T-helper 9 cell (primary cell): ENCODE data around the gene SERINC5.

Experiments
- DNase-seq: peaks from one replicate; pipeline ENCODE4 v3.0.0-alpha.2; 2020

The SERINC5 gene

DNA sequence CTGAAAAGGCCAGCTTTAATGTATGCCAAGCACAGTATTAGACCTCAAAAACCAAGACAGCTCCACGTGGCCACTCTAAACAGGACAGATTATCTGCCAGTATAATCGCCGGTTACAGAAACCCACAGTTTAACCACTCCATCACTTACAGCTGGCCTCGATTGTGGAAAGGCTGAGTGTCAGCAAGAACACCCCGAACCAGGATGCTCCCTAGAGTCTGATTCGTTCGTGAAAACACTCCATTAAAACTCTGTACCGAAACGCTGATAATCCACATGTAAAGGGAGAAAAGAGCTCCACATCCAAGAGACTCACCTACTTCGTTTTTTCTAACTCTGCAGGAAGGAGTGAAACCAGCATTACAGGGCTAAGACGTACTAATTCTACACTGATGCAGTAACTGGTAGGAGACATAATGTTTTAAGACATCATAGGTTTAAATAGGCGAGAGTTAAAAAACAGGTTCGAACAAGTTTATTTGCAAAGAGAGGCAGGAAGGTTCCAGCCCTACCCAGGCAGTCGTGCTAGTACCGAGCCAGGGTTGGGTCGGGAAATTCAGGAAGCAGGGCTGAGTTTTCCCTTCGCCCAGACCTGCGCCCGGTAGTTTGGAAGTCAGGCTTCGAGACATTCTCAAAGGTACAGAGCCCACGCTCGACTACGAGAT is 949 bp downstream of the SERINC5 start:
- no peak for DNase-seq

DNA sequence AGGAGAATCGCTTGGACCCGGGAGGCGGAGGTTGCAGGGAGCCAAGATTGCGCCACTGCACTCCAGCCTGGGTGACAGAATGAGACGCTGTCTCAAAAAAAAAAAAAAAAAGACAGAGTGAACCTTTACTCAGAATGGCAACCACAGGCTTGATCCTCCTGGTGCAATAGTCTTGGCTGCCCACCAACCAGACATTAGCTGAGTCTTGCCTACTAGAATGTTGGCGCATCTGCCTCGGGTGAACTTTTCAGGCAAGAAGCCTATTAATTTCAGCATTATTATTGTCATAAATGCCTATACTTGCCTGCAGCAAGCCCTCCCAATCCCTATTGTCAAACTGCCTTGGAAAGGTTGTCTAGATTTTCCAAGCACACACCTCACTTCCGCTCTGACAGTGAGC is 4.2 kb downstream of the SERINC5 start:
- DNase-seq: no peak

DNA sequence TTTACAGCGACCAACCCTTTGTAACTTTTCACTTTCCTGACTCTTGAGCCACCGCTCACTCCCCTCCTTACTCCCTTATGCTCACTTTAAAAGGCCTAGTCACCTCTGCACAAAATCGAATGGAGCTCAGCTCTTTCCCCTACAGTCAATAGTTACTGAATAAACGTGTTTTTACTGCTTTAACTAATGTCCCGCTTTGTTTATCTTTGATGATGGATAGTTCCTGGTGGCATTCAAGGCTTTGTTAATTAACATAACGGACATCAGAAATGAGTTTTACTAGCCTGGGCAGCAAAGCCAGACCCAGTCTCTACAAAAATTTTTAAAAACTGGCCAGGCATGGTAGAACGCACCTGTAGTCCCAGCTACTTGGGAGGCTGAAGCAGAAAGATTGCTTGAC is 5.0 kb downstream of the SERINC5 start:
- DNase-seq: no peak

DNA sequence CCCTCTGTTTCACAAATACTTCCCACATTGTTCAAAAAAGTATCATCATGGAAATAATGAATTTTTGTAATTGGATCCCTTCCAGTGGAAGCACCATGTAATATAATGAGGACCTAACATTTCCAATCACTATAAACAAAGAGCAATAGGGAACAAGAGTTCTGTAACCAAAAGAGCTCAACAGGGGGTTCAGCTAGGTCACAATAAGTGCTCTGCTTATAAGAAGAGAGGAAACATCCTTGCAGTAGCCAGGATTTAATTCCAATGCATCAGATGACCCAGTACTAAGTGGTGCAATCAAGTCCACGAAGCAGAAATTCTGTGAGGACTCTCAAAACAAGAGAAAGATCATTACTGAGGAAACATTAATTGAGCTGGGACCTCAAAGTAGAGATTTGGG is 5.9 kb downstream of the SERINC5 start:
- no peak for DNase-seq

DNA sequence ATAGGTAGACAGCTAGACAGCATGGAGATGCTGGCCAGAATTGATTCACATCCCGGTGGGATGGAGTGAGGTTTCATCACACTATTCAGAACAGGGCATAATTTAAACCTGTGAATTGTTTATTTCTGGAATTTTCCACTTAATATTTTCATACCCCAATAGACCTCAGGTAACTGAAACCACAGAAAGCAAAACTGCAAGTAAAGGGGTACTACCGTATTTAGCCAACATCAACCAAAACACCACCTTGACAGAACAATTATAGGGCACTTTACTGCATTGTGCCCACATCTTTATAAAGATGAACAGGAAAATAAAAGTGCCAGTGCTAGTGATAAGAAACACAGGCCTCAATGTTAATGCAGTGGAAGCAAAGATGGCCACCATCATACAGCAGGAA is 7.5 kb downstream of the SERINC5 start:
- DNase-seq: no peak

DNA sequence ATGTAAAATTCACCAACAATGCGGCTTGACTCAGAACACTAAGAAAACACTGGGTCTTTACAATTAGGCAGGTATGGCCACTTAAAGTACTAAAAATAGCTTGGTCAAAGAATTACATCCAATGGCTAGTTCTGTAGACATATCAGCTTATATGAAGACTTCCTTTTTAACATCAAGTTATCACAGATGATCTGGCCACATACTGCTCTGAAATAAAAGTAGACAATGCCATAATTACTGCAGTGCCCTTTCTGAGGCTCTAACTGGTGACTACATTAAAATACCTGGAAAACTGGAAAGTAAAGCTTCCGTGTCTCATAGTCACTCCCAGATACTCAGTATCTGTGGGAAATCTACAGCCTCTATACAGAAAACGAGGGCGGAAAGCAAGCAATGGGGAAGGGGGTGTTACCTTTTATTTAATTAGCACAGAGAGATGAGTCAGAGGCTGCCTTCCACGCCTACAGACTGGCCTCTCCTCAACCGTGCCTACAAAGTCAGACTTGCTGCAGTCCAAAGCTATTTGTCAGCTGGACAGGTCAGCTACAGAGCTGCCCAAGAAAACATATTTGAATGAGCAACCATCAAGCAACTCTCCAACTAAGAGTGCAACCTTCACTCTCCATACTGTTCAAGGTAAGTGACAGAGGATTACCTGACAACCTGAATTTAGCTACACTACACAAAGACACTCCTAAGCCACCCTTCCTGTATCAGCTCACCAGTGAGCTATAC is 8.7 kb downstream of the SERINC5 start:
- DNase-seq: peak; percentile 32

DNA sequence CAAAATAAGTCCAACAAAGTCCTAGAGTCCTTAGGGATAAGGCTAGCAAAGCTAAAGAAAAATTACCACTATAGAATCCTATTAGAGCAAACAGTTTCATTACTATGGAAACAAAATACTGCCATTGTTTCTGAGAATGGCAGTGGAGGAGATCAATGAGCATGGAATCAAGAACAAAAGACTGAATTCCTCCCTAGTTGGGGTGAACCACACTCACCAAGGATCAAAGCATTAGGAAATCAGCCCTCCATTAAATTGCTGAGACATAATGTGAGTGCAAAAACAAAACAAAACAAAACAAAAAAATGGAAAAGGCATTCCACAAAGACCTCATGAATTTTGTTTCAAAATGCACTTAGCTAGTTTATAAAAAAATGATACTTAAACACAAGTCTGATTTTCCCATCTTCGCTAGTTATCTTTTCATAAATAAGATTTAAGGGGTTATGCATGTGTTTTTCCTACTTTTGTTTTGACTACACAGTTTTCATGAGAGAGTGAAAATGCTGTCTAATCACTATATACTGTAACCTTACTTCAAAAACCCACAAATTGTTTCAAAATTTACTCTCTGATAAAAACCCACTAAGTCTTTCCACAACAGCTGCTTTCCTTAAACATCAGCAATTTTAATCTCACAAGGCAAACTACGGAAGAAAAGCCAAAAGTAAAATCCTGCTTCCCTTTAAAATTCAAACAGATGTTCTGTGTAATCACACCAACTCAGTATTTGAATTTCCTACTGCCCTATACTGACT is 9.7 kb downstream of the SERINC5 start:
- DNase-seq: no peak

DNA sequence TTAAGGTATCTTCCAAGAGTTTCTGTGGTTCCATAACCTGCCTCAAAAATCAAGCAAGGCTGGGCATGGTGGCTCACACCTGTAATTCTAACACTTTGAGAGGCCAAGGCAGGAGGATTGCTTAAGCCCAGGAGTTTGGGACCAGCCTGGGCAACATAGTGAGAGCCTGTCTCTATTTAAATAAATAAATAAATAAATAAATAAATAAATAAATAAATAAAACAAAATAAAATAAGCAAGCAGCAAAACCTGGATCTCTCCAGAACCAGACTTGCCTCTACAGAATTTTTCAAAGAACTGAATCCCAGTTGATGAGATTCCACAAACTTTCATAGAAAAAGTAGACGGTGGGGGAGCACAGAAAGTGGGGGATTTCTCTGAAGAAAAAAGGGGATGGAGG is 12.3 kb downstream of the SERINC5 start:
- DNase-seq: no peak

DNA sequence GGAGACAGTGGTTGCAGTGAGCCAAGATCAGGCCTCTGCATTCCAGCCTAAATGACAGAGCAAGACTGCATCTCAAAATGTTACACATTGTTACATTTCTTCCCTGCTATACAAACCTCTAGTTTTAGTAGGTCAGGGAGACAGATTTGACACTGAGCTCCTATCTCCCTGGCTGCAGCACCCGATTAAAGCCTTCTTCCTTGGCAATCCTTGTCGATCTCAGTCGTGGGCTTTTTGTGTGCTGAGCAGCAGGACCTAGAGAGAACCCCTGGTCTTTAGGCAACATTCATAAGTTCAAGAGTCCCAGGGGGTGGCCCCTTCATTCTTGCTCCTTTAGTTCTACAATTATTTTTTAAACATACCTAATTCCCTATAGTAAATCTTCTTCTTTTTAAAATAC is 13.0 kb downstream of the SERINC5 start:
- no peak for DNase-seq

DNA sequence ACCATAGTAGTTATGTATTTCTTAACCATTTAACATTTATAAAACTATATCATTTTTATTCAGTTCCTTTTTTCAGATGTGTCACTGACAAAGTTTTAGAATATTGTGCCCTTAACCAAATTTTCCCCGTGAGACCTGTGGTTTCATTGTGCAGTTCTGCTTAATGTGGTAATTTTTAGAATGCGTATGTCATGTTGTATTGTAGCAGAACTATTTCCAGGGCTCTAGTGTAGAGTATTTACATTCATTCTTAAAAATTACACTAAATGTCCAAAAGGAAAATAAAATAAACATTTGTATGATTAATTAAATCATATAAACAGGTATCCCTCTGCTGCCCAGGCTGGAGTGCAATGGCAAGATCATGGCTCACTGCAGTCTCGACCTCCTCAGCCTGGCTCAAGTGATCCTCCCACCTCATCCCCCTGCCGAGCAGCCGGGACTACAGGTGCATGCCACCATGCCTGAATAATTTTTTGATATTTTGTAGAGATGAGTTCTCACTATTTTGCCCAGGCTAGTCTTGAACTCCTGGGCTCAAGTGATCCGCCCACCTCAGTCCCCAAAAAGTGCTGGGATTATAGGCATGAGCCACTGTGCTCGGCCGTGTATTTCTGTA is 15.4 kb downstream of the SERINC5 start:
- DNase-seq: no peak

DNA sequence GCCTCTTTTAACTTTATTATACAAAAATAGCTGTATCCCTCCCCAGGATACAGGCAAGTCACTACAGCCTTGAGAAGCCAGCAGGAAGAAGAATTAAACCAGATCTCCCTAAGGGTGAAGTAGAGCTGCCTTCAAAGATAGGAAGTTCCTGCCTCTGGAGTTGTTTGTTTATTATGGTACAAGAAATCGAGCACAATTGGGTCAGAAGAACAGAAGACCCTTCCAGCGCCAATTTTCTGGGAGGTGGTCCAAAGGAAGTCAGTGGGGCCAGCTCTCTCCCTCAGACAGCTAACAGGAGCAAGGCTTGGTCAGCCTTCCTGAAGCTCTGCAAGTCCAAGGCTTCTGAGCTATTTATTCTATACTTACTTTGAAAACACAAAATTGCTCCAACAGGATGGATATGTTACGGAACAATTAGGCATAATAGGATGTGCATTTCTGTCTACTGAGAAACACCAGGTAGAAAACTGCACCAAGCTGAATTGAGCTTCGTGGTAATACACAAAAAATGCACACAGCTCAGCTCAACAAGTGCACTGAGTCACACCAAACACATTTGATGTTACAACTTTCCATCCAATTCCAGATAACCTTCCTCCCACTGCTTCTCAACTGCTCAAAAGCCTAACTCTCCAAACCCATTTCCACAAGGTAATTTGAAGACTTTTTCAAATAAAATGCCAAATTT is 16.0 kb downstream of the SERINC5 start:
- DNase-seq: no peak

DNA sequence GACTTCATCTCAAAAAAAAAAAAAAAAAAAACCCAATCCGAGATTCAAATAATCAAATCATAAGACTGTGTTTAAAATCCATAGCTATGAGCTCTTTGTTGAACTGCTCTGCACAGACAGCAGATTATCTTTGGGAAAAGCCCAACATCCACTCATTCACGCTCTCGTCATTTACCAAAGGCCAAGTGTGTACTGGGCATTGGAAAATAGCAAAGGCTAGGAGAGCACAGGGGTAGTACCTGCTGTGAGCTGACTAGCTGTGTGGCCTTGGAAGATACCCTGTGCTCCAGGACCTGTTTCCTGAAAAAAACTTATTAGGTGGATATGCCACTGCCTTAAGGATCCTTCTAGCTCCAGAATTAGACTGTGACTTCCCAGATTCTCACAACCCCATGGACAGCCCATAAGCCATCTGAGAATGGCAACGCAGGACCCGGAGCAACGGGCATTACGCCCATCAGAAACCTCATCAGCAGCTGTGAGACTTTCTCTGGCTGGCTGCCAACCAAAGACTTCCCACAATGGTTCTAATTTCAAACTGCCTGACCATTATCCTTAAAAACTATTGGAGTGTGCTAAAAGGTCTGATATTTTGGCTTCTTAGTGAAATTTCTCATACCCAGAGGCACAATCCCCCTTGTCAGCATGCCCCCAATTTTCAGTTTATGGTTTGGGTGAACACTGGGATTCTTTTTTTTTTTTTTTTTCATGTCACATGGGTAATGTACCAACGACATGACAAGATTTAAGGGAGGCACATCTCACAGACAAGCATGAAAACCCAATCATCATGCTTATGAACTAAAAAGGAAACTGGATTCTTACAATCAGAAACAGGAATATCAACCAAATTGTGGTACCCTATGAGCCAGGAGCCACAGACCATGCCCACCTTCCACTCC is 16.8 kb downstream of the SERINC5 start:
- DNase-seq: peak; percentile 28

DNA sequence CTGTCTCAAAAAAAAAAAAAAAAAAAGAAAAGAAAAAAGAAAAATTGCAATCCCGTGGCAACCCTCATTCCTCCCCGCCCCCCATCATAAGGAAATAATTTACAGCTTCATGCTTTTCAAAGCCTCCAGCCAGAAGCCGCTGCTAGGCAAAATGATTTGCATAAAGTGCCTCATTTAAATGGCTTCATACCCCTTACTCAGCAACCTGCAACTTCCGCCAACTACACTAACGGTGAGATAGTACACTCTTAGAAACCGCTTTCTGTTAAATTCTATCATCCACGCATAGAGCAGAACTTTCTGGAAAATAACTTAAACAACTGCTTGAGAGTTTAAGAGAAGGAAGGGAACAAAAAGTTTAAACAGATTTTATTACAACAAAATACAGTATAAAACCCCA is 17.8 kb downstream of the SERINC5 start:
- no peak for DNase-seq

DNA sequence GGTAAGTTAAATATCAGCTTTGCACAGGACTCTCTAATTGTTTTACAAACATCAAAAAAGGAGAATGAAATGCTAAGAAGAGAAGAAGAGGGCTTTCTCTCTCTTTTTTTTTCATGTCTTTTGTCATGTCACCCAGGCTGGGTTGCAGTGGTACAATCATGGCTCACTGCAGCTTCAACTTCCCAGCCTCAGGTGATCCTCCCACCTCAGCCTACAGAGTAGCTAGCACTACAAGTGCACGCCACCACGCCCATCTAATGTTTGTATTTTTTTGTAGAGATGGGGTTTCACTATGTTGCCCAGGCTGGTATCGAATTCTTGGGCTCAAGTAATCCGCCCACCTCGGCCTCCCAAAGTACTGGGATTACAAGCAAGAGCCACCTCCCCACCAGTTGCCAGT is 18.6 kb downstream of the SERINC5 start:
- no peak for DNase-seq

DNA sequence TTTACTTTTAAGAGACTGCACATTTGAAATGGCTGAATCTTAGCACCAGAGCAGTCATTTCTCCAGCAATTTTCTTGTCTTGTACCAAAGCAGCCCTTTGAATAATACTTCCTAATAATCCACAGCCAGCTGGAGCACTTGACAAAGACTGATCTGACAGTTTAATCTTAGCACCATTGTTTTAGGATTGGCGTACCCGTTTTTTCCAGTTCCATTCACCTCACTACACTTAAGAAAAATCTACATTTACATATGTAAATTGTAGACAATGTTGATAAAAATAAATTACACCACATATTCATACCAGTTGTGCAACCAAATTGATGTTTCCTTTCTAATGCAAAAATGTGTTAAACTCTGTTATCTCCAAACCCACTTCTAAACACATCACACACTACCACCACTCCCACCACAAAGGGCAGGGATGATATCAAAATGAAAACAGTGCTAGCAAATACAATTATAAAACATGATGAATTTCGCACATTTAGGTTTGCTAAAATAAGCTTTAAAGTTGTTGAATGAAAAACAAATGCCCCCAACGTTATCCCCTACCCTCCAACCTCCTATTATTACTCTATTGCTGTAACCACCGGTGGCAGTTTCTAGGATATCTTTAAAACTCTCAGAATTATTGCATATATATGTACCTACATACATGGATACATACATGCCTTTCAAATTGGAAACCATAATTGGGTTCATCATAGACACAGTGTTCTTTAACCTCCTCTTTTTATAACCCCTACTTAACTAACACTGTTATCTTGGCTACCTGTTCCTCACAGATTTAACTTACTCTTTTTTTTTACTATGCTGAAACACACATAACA is 21.5 kb downstream of the SERINC5 start:
- no peak for DNase-seq

DNA sequence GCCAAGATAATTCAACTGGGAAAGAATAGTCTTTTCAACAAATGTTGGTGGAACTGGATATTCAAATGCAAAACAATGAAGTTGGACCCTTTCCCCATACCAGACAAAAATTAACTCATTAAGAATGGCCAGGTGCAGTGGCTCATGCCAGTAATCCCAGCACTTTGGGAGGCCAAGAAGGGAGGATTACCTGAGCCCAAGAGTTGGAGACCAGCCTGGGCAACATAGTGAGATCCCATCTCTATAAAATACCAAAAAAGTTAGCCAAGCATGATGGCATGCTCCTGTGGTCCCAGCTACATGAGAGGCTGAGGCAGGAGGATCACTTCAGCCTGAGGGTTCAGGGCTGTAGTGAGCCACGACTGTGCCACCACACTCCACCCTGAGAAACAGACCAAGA is 24.2 kb downstream of the SERINC5 start:
- no peak for DNase-seq

DNA sequence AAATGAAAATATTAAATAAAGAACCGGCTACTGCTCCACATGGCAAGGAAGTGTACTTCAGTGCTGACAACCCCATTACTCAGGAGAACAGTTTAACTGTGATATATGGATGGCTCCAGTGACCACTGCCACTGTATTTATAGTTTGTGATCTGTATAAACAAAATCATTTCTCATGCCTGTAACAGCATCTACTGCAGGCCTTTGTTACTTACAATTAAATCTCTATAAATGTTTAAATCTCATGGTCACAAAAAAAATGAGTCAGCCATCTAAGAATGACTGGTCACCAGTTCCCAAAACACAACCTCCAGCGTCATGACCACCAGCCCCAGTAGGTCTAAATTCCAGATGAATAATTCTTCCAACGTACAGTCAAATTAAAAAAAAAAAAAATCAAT is 24.6 kb downstream of the SERINC5 start:
- DNase-seq: no peak

DNA sequence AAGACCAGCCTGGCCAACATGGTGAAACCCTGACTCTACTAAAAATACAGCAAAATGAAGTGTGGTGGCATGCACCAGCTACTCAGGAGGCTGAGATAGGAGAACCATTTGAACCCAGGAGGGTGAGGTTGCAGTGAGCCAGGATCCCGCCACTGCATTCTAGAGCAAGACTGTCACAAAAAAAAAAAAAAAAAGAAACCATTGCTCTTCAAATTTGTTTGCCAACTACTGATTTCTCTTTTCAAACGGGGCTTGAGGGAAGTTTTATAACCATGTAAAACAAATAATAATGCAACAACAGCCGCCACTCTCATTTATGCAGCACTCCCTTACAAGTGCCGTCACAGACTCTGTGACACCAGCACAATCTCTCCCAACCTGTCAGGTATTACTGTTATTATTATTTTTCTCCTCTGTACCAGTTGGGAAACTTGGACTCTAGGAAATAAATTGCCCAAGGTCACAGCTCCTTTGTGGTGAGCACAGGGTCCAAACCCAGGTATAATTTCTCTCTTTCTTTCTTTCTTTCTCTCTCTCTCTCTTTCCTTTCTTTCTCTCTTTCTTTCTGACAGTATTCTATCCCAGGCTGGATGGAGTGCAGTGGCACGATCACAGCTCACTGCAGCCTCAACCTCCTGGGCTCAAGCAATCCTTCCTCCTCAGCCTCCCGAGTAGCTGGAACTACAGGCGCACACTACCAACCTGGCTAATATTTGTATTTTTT is 25.4 kb downstream of the SERINC5 start:
- no peak for DNase-seq

DNA sequence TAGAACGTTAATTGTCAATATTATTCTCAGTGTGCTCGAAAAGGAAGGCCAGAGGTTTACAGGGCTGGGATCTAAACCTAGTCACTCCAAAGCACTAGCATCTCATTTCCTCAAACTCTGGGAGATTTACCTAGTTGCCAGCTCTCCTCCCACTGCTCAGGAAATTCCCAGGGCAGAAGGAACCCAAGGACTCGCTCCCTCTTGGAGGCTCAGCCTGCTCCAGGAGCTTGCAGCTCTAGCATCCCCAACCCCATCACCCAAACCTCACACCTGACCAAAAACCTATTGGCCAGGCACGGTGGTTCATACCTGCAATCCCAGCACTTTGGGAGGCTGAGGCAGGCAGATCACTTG is 26.0 kb downstream of the SERINC5 start:
- DNase-seq: no peak

DNA sequence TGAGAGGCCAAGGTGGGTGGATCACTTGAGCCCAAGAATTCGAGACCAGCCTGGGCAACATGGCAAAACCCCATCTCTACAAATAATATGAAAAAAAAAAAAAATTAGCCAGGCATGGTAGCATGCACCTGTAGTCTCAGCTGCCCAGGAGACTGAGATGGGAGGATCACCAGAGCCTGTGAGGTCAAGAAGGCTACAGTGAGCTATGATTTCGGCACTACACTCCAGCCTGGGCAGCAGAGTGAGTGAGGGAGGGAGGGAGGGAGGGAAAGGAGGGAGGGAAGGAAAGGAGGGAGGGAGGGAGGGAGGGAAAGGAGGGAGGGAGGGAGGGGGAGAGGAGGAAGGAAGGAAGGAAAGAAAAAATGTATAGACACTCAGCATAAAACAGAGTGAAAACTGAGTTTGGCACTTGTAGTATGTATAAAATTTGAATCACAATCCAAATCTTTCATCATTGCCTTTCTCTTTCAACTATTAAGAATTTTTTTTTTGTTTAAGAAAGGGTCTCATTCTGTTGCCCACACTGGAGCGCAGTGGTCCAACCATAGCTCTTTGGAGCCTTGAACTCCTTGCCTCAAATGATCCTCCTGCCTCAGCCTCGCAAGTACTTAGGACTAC is 27.8 kb downstream of the SERINC5 start:
- DNase-seq: no peak
